Measurements from ENCODE around the gene UBD.

UBD gene

GRCh38 chr6:29559524-29560287 lies at the start of gene UBD:
Gene UBD (minus strand): TSS chr6:29559732. CDS start chr6:29559701, 31 bp downstream.
- Histone ChIP-seq H3K4me1 (ENCODE audit: control insufficient read depth, insufficient read depth, low read length) (peaks cover 27% of the 10 kb centered on the region), H3K9me3 (ENCODE audit: control insufficient read depth, insufficient read depth, low read depth, low read length) (no peaks in the 10 kb centered on the region), H3K27ac (ENCODE audit: low read depth, low read length) (no peak within 1 kb of the TSS), H3K27me3 (ENCODE audit: control insufficient read depth, insufficient read depth, low read length) (peaks cover 34% of the 10 kb centered on the region), H3K36me3 (ENCODE audit: control insufficient read depth, insufficient read depth, low read length) (no peaks in the 10 kb centered on the region), H3K4me3 (ENCODE audit: low read depth, low read length) (no peak within 1 kb of the TSS), H3K9ac (ENCODE audit: low read length) (no peak within 1 kb of the TSS)

GRCh38 chr6:29608131-29608530 lies 48.6 kb upstream of the UBD start:
- Histone ChIP-seq H3K27me3 (ENCODE audit: control insufficient read depth, insufficient read depth, low read length) (no peaks in the 10 kb centered on the region), H3K27ac (ENCODE audit: low read depth, low read length) (no peak overlapping the region), H3K4me1 (ENCODE audit: control insufficient read depth, insufficient read depth, low read length) (no peaks in the 10 kb centered on the region; the same call in 1 of the 2 replicates), H3K9ac (ENCODE audit: low read length) (no peak overlapping the region), H3K36me3 (ENCODE audit: control insufficient read depth, insufficient read depth, low read length) (peaks cover 99% of the 10 kb centered on the region), H3K9me3 (ENCODE audit: control insufficient read depth, insufficient read depth, low read depth, low read length) (no peaks in the 10 kb centered on the region), H3K4me3 (ENCODE audit: low read depth, low read length) (no peak overlapping the region)

- no peaks in the 10 kb centered on the region; the same call in 1 of the 2 replicates for H3K4me1 ChIP-seq (ENCODE audit: control insufficient read depth, insufficient read depth, low read length)
- no peak overlapping the region for H3K4me3 ChIP-seq (ENCODE audit: low read depth, low read length)
- H3K36me3 ChIP-seq (ENCODE audit: control insufficient read depth, insufficient read depth, low read length), result peaks cover 99% of the 10 kb centered on the region
- H3K27ac ChIP-seq (ENCODE audit: low read depth, low read length), result no peak overlapping the region
- no peak overlapping the region for H3K9ac ChIP-seq (ENCODE audit: low read length)
- no peaks in the 10 kb centered on the region for H3K9me3 ChIP-seq (ENCODE audit: control insufficient read depth, insufficient read depth, low read depth, low read length)
- H3K27me3 ChIP-seq (ENCODE audit: control insufficient read depth, insufficient read depth, low read length), result no peaks in the 10 kb centered on the region
Observed at GRCh38 chr6:29603930-29604329, 44.4 kb upstream of the UBD start.

- Histone ChIP-seq H3K4me3 (ENCODE audit: low read depth, low read length) (no peak overlapping the region), H3K36me3 (ENCODE audit: control insufficient read depth, insufficient read depth, low read length) (peaks cover 94% of the 10 kb centered on the region), H3K27me3 (ENCODE audit: control insufficient read depth, insufficient read depth, low read length) (no peaks in the 10 kb centered on the region), H3K9ac (ENCODE audit: low read length) (no peak overlapping the region), H3K9me3 (ENCODE audit: control insufficient read depth, insufficient read depth, low read depth, low read length) (no peaks in the 10 kb centered on the region), H3K4me1 (ENCODE audit: control insufficient read depth, insufficient read depth, low read length) (no peaks in the 10 kb centered on the region; the same call in 1 of the 2 replicates), H3K27ac (ENCODE audit: low read depth, low read length) (no peak overlapping the region)
Observed at GRCh38 chr6:29603456-29603855, 43.9 kb upstream of the UBD start.

GRCh38 chr6:29602564-29603361 lies 43.2 kb upstream of the UBD start:
- H3K4me1 ChIP-seq (ENCODE audit: control insufficient read depth, insufficient read depth, low read length), result no peaks in the 10 kb centered on the region; the same call in 1 of the 2 replicates
- no peaks in the 10 kb centered on the region for H3K9me3 ChIP-seq (ENCODE audit: control insufficient read depth, insufficient read depth, low read depth, low read length)
- H3K36me3 ChIP-seq (ENCODE audit: control insufficient read depth, insufficient read depth, low read length), result peaks cover 87% of the 10 kb centered on the region
- H3K9ac ChIP-seq (ENCODE audit: low read length), result no peak overlapping the region
- H3K4me3 ChIP-seq (ENCODE audit: low read depth, low read length), result no peak overlapping the region
- no peaks in the 10 kb centered on the region for H3K27me3 ChIP-seq (ENCODE audit: control insufficient read depth, insufficient read depth, low read length)
- no peak overlapping the region for H3K27ac ChIP-seq (ENCODE audit: low read depth, low read length)

GRCh38 chr6:29598172-29598747 lies 38.7 kb upstream of the UBD start:
- Histone ChIP-seq H3K36me3 (ENCODE audit: control insufficient read depth, insufficient read depth, low read length) (peaks cover 42% of the 10 kb centered on the region), H3K27me3 (ENCODE audit: control insufficient read depth, insufficient read depth, low read length) (no peaks in the 10 kb centered on the region), H3K27ac (ENCODE audit: low read depth, low read length) (no peak overlapping the region), H3K4me3 (ENCODE audit: low read depth, low read length) (no peak overlapping the region), H3K9ac (ENCODE audit: low read length) (no peak overlapping the region), H3K9me3 (ENCODE audit: control insufficient read depth, insufficient read depth, low read depth, low read length) (no peaks in the 10 kb centered on the region), H3K4me1 (ENCODE audit: control insufficient read depth, insufficient read depth, low read length) (peaks cover 15% of the 10 kb centered on the region)

- Histone ChIP-seq H3K9me3 (ENCODE audit: control insufficient read depth, insufficient read depth, low read depth, low read length) (no peaks in the 10 kb centered on the region), H3K4me1 (ENCODE audit: control insufficient read depth, insufficient read depth, low read length) (peaks cover 15% of the 10 kb centered on the region)
Observed at GRCh38 chr6:29597184-29597583, 37.7 kb upstream of the UBD start.

GRCh38 chr6:29596381-29596900 lies 36.9 kb upstream of the UBD start:
- H3K27ac ChIP-seq (ENCODE audit: low read depth, low read length), result no peak overlapping the region
- H3K36me3 ChIP-seq (ENCODE audit: control insufficient read depth, insufficient read depth, low read length), result peaks cover 24% of the 10 kb centered on the region
- H3K9me3 ChIP-seq (ENCODE audit: control insufficient read depth, insufficient read depth, low read depth, low read length), result no peaks in the 10 kb centered on the region
- H3K4me3 ChIP-seq (ENCODE audit: low read depth, low read length), result no peak overlapping the region
- no peak overlapping the region for H3K9ac ChIP-seq (ENCODE audit: low read length)
- peaks cover 19% of the 10 kb centered on the region for H3K4me1 ChIP-seq (ENCODE audit: control insufficient read depth, insufficient read depth, low read length)
- H3K27me3 ChIP-seq (ENCODE audit: control insufficient read depth, insufficient read depth, low read length), result no peaks in the 10 kb centered on the region

More at GRCh38 chr6:29597184-29597583, 37.7 kb upstream of the UBD start:
- H3K27me3 ChIP-seq (ENCODE audit: control insufficient read depth, insufficient read depth, low read length), result no peaks in the 10 kb centered on the region
- H3K9ac ChIP-seq (ENCODE audit: low read length), result no peak overlapping the region
- no peak overlapping the region for H3K27ac ChIP-seq (ENCODE audit: low read depth, low read length)
- peaks cover 32% of the 10 kb centered on the region for H3K36me3 ChIP-seq (ENCODE audit: control insufficient read depth, insufficient read depth, low read length)
- no peak overlapping the region for H3K4me3 ChIP-seq (ENCODE audit: low read depth, low read length)

GRCh38 chr6:29593199-29593855 lies 33.8 kb upstream of the UBD start:
- Histone ChIP-seq H3K4me3 (ENCODE audit: low read depth, low read length) (no peak overlapping the region), H3K9me3 (ENCODE audit: control insufficient read depth, insufficient read depth, low read depth, low read length) (no peaks in the 10 kb centered on the region), H3K36me3 (ENCODE audit: control insufficient read depth, insufficient read depth, low read length) (no peaks in the 10 kb centered on the region), H3K27ac (ENCODE audit: low read depth, low read length) (no peak overlapping the region), H3K9ac (ENCODE audit: low read length) (no peak overlapping the region), H3K27me3 (ENCODE audit: control insufficient read depth, insufficient read depth, low read length) (no peaks in the 10 kb centered on the region), H3K4me1 (ENCODE audit: control insufficient read depth, insufficient read depth, low read length) (peaks cover 19% of the 10 kb centered on the region)

- no peaks in the 10 kb centered on the region for H3K36me3 ChIP-seq (ENCODE audit: control insufficient read depth, insufficient read depth, low read length)
- no peak overlapping the region for H3K9ac ChIP-seq (ENCODE audit: low read length)
- no peaks in the 10 kb centered on the region for H3K27me3 ChIP-seq (ENCODE audit: control insufficient read depth, insufficient read depth, low read length)
- H3K27ac ChIP-seq (ENCODE audit: low read depth, low read length), result no peak overlapping the region
- H3K4me1 ChIP-seq (ENCODE audit: control insufficient read depth, insufficient read depth, low read length), result peaks cover 19% of the 10 kb centered on the region
- no peaks in the 10 kb centered on the region for H3K9me3 ChIP-seq (ENCODE audit: control insufficient read depth, insufficient read depth, low read depth, low read length)
- H3K4me3 ChIP-seq (ENCODE audit: low read depth, low read length), result no peak overlapping the region
Observed at GRCh38 chr6:29591677-29592076, 32.1 kb upstream of the UBD start.
